Activated CD4-positive, alpha-beta T cell treated with anti-CD3 and anti-CD28 coated beads, Interleukin-2, amount 50 U/mL, for 48 hours (primary cell): ENCODE data around the gene PRMT1.
"Not testable (repeated sequence)": the region's sequence is repeated elsewhere in the genome, so short reads cannot be mapped to it uniquely, and the experiment has no call there.

Experiments used
- DNase-seq, 2 experiments: peaks; one replicate each; pipeline ENCODE4 v3.0.0-alpha.2; 2020

The PRMT1 gene

DNA sequence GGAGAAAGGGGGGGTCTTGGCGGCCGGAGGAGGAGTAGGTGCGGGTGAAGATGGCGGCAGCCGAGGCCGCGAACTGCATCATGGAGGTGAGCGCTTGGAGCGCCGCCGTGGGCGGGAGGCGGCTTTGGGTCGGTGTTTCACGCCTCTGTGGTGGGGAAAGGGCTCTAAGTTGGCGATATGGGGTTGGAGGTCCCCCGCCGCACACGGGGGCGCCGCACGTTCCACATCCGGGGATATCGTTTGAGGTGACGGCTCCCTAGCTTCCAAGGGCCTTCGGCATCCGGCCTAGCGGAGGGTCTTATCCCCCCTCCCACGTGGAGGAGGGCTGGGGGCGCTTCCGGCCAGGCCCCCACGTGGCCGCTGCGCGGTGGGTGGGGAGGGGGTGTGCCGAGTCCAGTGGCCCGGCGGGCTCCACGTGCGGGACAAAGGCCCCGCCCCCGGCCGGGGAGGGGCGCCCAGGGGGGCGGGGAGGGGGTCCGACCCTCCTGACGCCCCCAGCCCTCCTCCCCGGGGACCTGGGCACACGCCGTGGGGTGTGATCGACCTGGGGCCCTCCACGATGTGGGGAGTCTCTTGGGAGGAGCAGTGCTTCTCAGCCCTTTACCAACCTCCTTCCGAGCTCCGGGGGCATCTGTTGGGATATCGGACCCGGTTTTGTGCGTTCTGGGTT lies at the start of gene PRMT1:
Gene PRMT1 (plus strand): TSS at position 41 of the 670 bp plus-strand sequence. CDS start 10 bp downstream, at position 51.
- DNase-seq, result peak; percentile 50 to 57

DNA sequence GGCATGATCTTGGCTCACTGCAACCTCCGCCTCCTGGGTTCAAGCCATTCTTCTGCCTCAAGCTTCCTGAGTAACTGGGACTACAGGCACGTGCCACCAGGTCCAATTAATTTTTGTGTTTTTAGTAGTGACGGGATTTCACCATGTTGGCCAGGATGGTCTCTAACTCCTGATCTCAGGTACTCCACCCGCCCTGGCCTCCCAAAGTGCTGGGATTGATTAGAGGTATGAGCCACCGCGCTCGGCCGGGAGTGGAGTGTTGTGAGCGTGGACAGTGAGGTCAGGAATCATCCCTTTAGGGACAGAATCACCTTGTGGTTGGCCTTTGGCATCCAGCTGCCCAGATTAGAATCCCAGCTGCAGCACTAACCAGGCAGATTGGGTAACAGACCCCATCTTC lies 47.4 kb upstream of the PRMT1 start:
- DNase-seq, result no peak

DNA sequence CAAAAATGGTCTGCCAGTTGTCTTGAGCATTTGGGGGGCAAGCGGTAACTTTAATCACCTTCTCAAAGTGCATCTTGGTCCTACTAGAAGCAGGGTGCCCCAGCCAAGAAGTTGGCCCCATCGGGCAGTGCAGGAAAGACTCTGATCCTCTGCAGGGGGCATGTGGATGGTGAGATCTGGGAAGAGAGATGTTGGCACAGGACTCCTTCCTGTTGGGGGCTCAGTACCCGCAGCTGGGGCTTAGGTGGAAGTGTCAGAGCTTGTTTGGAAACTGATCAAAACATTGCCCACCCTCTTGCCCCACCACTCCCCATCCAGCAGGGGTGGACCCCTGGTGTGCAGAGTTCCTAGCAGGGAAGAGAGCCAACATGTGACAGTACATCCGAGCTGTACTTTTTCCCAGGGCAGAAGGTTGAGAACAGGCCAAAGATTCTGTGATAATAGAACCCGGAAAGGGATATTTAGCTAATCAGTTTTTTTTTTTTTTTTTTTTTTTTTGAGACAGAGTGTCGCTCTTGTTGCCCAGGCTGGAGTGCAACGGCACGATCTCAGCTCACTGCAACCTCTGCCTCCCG lies 46.0 kb upstream of the PRMT1 start:
- no peak for DNase-seq

DNA sequence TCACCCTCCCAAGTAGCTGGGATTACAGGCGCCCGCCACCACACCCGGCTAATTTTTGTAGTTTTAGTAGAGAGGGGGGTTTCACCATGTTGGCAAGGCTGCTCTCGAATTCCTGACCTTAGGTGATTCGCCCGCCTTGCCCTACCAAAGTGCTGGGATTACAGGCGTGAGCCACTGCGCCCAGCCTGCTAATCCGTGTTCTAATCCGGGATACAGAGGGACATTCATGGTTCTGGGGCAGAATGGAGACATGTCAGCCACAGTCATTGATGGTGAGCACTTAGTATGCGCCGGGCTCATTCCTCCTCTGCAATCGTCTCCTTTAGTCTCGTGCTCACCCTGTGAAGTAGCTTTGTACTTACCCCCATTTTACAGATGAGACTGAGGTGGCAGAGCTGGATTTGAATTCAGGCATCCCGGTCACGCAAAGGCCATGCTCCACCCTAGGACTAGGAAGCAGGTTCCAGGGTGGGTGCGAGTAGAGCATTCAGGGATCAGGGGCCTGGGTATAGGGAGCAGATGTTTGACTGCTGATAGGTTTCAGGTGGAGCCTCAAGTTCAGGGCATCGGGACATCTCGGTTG lies 45.4 kb upstream of the PRMT1 start:
- DNase-seq, result no peak

GRCh38 chr19:49632576-49632975 lies 44.5 kb upstream of the PRMT1 start:
- DNase-seq, result no peak

GRCh38 chr19:49633273-49633672 lies 43.8 kb upstream of the PRMT1 start:
- not testable (repeated sequence) for DNase-seq

GRCh38 chr19:49635530-49636232 lies 41.4 kb upstream of the PRMT1 start:
- DNase-seq, result no peak

- DNase-seq, result no peak
Observed at GRCh38 chr19:49636233-49636932, 40.7 kb upstream of the PRMT1 start.

DNA sequence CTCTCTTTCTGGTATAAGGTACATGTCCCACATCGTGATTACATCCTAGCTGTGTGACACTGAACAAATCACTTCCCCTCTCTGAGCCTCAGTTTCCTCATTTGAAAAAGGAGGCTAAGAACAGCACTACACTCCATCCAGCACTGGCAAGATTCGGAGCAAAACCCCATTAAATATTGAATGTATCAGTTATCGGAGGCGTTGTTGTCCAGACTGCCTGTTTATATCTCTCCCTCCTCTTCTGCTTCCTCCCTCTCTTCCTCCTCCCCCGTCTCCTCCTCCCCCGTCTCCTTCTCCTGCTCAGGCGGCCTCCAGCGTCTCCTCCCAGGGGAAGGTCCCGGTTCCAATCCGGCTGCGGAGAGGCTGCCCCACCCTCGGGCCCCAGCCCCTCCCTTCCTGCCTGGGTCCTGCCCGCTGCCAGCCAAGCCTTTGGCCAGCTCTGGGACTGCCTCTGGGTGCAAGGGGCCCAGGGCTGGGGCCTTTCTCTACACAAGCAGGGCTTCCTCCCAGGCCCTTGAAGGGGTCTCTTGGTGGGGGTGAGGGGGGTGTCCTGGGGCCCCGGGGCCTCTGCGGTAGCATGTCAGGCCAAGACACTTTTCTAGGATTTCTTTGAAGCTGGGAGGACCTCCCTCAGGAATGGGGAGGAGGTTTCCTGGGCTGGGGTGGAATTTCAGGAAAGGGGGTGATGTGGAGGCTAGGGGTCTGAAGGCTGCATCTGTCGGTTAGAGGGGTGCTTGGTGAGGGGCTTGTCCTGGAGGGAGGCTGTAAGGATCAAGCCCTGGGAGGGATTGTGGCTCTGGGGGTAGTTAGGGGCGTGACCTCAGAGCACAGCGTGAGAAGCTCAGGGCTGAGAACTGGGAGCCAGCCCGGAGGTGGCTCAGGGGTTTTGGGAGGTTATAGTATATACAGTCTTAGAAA lies 39.0 kb upstream of the PRMT1 start:
- no peak for DNase-seq

- DNase-seq, result no peak
Observed at GRCh38 chr19:49639401-49640112, 37.5 kb upstream of the PRMT1 start.

DNA sequence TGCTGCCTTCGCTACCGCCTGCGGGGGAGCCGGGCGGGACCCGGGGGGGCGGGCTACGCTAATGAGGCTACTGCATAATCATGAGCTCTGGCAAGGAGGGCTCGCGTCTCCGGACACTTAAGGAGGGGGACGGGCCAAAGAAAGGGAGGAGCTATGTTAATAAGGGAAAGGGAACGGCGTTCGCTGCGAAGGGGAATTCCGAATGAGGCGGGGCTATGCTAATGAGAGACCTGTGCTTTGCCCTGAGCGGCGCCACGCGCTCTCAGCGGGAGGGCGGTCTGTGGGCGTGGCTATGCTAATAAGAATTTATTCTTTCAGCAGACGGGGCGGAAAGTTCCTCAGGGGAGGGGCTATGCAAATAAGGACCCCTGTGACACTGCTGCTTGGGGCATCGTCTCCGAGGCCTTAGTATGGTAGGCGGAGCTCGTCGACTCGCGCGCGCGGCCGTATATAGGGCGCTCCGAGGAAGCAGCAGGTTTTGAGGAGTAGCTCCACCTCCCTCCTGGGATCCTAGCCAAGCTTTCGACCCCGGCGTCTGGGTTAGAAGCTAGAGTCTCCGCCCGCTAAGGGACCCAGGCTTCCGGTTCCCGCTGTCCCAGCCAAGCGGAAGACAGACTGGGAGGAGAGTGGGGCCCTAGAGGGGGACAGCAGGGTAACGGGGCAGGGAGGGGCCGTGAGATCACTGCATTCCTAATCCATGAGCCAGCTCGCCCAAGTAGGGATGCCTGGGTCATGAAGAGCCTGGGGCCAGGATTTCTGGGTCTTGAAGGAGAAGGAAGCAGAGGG lies 36.8 kb upstream of the PRMT1 start, which contains the start of gene RRAS:
Gene RRAS (minus strand): TSS at position 31 of the 786 bp plus-strand sequence. CDS start 45 bp downstream, outside the sequence.
- peak; percentile 100 for DNase-seq

DNA sequence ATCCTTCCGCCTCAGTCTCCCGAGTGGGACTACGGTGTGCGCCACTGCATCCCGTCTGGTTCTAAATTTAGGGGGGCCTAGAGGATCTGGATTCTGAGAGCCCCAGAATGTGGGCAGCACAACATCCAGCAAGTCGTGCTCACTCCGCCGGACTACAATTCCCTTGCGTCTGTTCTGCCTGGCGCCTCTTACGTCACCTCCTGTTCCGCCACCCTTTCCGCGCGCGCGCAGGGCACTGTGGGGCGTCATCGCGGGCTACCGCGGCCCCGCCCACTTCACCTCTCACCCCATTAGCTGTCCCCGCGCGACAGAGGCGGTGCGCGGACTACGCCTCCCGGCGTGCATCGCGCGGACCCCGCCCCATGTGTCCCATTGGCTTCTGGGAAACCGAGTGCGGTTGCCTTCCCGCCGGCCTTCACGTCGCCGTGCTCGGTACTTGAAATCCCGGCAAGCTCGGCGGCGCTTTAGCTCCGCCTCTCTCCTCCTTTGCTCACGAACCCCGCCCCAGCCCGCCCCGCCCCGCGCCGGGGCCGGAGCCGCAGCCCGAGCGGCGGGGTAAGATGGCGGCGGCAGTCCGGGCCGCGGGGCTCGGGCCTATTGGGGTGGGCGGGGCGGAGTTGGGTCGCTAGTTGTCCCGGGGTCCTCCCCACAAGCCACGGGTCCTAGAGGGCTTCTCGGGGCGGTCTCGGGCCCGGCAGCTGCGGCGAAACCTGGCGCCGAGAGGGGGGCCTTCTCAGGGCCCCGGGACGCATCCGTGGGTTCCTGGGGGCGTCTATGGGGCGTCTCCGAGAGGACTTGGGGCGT lies 35.2 kb upstream of the PRMT1 start, which contains the start of gene SCAF1:
Gene SCAF1 (plus strand): TSS at position 522 of the 804 bp plus-strand sequence. CDS start 2,818 bp downstream, outside the sequence.
- DNase-seq, result peak; percentile 98 to 99

DNA sequence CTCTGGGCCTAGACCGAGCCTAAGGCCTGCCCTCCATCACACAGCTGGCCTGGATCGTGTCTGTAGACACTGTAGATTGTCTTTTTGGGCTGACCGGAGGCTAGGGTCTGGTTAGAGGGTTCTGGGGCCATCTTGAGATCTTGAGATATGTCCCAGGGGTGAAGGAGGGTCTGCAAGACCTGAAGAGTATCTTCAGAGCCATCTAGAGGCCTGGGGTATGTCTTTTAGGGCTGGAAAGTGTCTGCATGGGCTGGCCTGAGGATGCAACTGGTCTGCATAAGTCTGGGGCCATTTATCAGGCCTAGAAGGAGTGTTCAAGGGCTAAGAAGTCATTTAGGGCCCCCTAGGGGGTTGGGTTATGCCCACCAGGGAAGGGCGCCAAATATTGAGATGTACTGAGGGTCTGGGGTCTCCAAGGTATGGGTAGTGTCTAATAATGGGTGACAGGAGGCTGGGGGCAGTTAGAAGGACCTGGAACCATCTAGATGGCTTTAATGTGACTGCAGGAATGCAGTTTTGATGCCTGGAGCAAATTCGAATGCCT lies 34.5 kb upstream of the PRMT1 start:
- DNase-seq, result no peak

GRCh38 chr19:49643466-49643865 lies 33.6 kb upstream of the PRMT1 start:
- DNase-seq, result peak; percentile 16 to 34

DNA sequence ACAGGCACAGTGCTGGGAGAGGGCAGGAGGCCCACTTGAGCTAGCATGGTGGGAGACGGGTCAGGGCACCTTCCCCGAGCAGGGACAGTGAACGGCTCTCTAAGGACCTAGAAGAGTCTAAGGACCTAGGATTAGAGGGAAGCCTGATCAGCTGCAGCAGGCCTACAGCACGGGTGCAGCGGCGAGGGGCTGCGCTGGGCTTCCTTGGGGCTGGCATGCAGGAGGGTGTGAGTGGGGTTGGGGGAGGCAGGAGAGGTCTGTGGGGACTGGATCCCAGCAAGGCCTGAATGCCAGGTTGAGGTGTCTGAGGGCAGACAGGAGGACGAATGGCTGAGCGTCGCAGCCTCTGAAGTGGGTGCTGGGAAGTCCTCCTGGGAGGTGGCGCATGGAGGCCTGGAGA lies 31.5 kb upstream of the PRMT1 start:
- DNase-seq, result no peak

DNA sequence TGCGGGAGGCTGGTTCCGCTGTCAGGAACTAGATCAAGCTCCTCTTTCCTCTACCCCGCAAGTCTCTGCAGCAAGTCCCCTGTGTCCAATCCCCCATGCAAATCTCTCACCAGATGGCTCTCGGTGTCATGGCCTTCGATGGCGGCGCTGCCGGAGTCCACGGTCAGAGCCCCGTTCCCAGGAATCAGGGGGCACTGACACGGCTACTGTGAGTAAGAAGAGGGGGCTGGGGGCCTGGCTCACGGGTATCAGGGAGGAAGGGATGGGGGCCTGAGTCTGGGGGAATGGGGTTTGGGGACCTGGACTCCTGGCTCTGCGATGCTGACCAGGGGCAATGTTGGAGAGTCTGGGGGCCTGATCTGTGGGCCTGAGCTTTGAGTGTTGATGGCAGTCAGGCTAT lies 31.1 kb upstream of the PRMT1 start:
- no peak for DNase-seq

DNA sequence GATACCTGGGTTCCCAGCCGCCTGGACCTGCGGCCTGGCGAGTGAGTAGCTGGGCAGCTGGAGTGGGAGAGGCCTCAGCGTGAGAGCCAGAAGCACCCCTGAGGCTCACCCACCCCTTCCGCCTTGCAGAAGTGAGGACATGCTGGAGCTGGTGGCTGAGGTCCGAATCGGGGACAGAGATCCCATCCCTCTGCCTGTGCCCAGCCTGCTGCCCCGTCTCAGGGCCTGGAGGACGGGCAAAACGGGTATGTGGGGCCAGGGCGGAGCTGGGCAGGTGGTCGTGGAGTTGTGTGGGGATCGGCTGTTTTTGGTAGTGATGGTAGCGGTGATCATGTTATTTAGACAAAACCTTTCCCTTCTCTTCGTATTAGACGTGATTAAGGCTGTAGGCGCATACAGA lies 30.5 kb upstream of the PRMT1 start:
- DNase-seq, result no peak

GRCh38 chr19:49651029-49651819 lies 25.8 kb upstream of the PRMT1 start:
- no peak for DNase-seq
